A549 (cell line): ENCODE data around the gene RIMKLA. TPM values are rescaled to one million over a fixed set of nuclear protein-coding genes. Genes with fewer than 3 reads are reported as not detected.

ENCODE experiments used
- ATAC-seq, 2 experiments: fragments of 200-7000 bp in 1 of 2; fragments of >200 bp in 1 of 2; cut with Nextera tagmentation in 1 of 2; cut with Tn5 transposase in 1 of 2; 3 replicates each; pipeline versions ENCODE4 v1.8.0 to v1.9.1; 2018 to 2020; ENCODE audit warnings: mild to moderate bottlenecking in 1 of 2, moderate library complexity in 1 of 2
- CTCF ChIA-PET: fragments of 300-600 bp; sonication (Branson Sonifier 250); formaldehyde crosslinking; extraction: SDS; loops from one replicate; lab custom pipeline; 2021; ENCODE audit warnings: antibody characterized with exemption, inconsistent platforms; lab: Yijun Ruan, JAX
- POLR2A ChIA-PET: fragments of 350-600 bp; formaldehyde crosslinking; extraction: SDS; loops from one replicate; lab custom pipeline; 2021; ENCODE audit warnings: antibody characterized with exemption, inconsistent platforms; lab: Yijun Ruan, JAX
- DNase-seq, 2 experiments: peaks; one replicate each; pipeline versions ENCODE4 v3.0.0 to v3.0.0-alpha.2; 2011 to 2016; ENCODE audit warnings: low read depth in 1 of 2, low spot score in 1 of 2
- FAIRE-seq: peaks from 2 replicates; lab custom pipeline; 2011; peaks lifted over from hg19 to GRCh38; lab: Jason Lieb, UNC
- H3K27ac ChIP-seq, 2 experiments: fragments of >200 bp; sonication (Bioruptor Twin); formaldehyde crosslinking; 3 replicates each; pipeline ENCODE4 v1.5.1; 2016 to 2017
- H3K4me1 ChIP-seq: fragments of >200 bp; sonication (Bioruptor Twin); formaldehyde crosslinking; 3 replicates; pipeline ENCODE4 v1.6.1; 2016
- H3K4me2 ChIP-seq: fragments of >200 bp; sonication (Bioruptor Twin); formaldehyde crosslinking; 3 replicates; pipeline ENCODE4 v1.6.1; 2016
- H3K4me3 ChIP-seq: fragments of >200 bp; sonication (Bioruptor Twin); formaldehyde crosslinking; 3 replicates; pipeline ENCODE4 v1.5.1; 2016
- H3K9me3 ChIP-seq: fragments of >200 bp; sonication (Bioruptor Twin); formaldehyde crosslinking; 3 replicates; pipeline ENCODE4 v1.6.1; 2016
- CBX2 ChIP-seq: fragments of 200-600 bp; sonication (generic); IDR thresholded peaks from 2 replicates; pipeline ENCODE4 v1.6.1; 2016; ENCODE audit warnings: low read depth, mild to moderate bottlenecking, borderline replicate concordance
- CBX8 ChIP-seq: fragments of 200-600 bp; sonication (generic); IDR thresholded peaks from 2 replicates; pipeline ENCODE4 v1.6.1; 2016
- CEBPB ChIP-seq, 2 experiments: fragments of >200 bp in 1 of 2; sonication (Bioruptor Twin) in 1 of 2; formaldehyde crosslinking in 1 of 2; IDR thresholded peaks; 2 replicates each; pipeline ENCODE4 v1.6.1; 2012 to 2016
- EHF ChIP-seq: fragments of 250-450 bp; sonication (Bioruptor Pico); IDR thresholded peaks from 2 replicates; pipeline ENCODE4 v1.5.0; 2020; ENCODE audit warnings: mild to moderate bottlenecking
- EP300 ChIP-seq, 2 experiments: fragments of >200 bp; sonication (Bioruptor Twin); formaldehyde crosslinking; IDR thresholded peaks; 2 replicates in 1 of 2; 3 replicates in 1 of 2; pipeline ENCODE4 v1.6.1; 2016 to 2017
- ESRRA ChIP-seq: fragments of 150-350 bp; IDR thresholded peaks from 2 replicates; pipeline ENCODE4 v1.6.1; 2014; ENCODE audit warnings: mild to moderate bottlenecking, low read length, borderline replicate concordance
- FOSB ChIP-seq: fragments of 250-450 bp; sonication (Bioruptor Pico); IDR thresholded peaks from 2 replicates; pipeline ENCODE4 v1.5.0; 2020; ENCODE audit warnings: mild to moderate bottlenecking, moderate library complexity
- FOSL2 ChIP-seq, 2 experiments: fragments of 450-650 bp in 1 of 2; fragments of >200 bp in 1 of 2; sonication (Bioruptor Twin) in 1 of 2; formaldehyde crosslinking; IDR thresholded peaks; 2 replicates each; pipeline versions ENCODE4 v1.5.0 to v1.6.1; 2016 to 2020; ENCODE audit warnings: mild to moderate bottlenecking in 1 of 2, moderate library complexity in 1 of 2
- HDAC2 ChIP-seq: fragments of 200-600 bp; sonication (generic); IDR thresholded peaks from 2 replicates; pipeline ENCODE4 v1.6.1; 2016
- HEYL ChIP-seq: fragments of 250-450 bp; sonication (Bioruptor Pico); IDR thresholded peaks from 2 replicates; pipeline ENCODE4 v1.8.0; 2021; ENCODE audit warnings: mild to moderate bottlenecking, moderate library complexity
- JUN ChIP-seq, 2 experiments: fragments of >200 bp; sonication (Bioruptor Twin); formaldehyde crosslinking; IDR thresholded peaks; 2 replicates in 1 of 2; 3 replicates in 1 of 2; pipeline ENCODE4 v1.6.1; 2016 to 2017
- MAFK ChIP-seq: fragments of 450-650 bp; IDR thresholded peaks from 2 replicates; pipeline ENCODE4 v1.6.1; 2014; ENCODE audit not compliant: partially characterized antibody
- NFE2L2 ChIP-seq: fragments of 150-350 bp; conservative IDR thresholded peaks from 2 replicates; pipeline ENCODE4 v1.6.1; 2014; ENCODE audit warnings: low read length
- RFX5 ChIP-seq: fragments of 450-650 bp; IDR thresholded peaks from 2 replicates; pipeline ENCODE4 v1.7.1; 2014; ENCODE audit warnings: antibody characterized with exemption, mild to moderate bottlenecking, moderate library complexity
- SREBF2 ChIP-seq: fragments of 450-650 bp; IDR thresholded peaks from 2 replicates; pipeline ENCODE4 v1.6.1; 2014; ENCODE audit warnings: mild to moderate bottlenecking, moderate library complexity
- ZC3H11A ChIP-seq: fragments of 450-650 bp; IDR thresholded peaks from 2 replicates; pipeline ENCODE4 v1.6.1; 2014; ENCODE audit warnings: antibody characterized with exemption, mild to moderate bottlenecking
- WGBS: methylation state at CpG from one replicate; pipeline ENCODE4 v1.1.6; 2017; ENCODE audit errors: missing lambda C conversion rate; 5-methylcytosine and 5-hydroxymethylcytosine counted together
- polyA plus RNA-seq, 4 experiments: library from polyadenylated mRNA; depleted of rRNA in 3 of 4; stranded (reverse); fragments of >200 nt; fragmentation: RNase III in 1 of 4; extraction: RNeasy Plus Mini Kit Qiagen cat#74134 plus additional on column Dnase treatment in 1 of 4; gene quantifications; 2 replicates in 3 of 4; 3 replicates in 1 of 4; pipeline ENCODE4 v1.2.3, GENCODE V29; 2011 to 2017
- TF ChIP-seq, protein P1 (sequence below): IDR thresholded peaks from 2 replicates; pipeline ENCODE4 v1.6.1; 2012
- TF ChIP-seq, protein P2 (sequence below): fragments of 250-450 bp; sonication (Bioruptor Pico); IDR thresholded peaks from 2 replicates; pipeline ENCODE4 v1.5.0; 2020; ENCODE audit warnings: low read depth, mild to moderate bottlenecking, moderate library complexity
- TF ChIP-seq, protein P3 (sequence below): fragments of >200 bp; sonication (Bioruptor Twin); formaldehyde crosslinking; IDR thresholded peaks from 2 replicates; pipeline ENCODE4 v1.6.1; 2016

The RIMKLA gene
- polyA plus RNA-seq, 2 of the 4 experiments (the other 2 are of a cell fraction) = 0.35 to 1.7 TPM

DNA sequence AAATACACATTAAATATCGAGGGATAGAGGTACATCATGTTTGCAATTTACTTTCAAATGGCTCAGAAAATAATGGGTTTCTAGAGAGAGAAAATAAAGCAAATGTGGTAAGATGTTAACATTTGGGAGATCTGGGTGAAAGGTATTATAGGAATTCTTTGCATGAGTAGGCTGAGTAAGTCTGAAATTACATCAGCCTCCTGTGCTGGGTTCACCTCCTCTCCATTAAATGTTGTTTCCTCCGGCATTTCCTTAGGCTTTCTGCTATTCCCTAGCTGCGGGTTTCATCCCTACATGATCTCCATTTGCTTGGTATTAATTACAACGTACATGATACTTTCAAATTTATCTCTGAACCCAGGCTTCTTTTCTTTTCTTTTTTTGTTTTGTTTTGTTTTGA is 43.6 kb downstream of the RIMKLA start:
- H3K9me3 ChIP-seq = no peaks in the 10 kb centered on the region
- DNase-seq = no peak
- POLR2A ChIA-PET = no interaction called here
- WGBS = 70% methylated on average over 4 of the region's 4 CpGs
- CTCF ChIA-PET = no interaction called here
- TF ChIP-seq FOSB (CRISPR knock-in tag) (no peak), CBX2 (no peak)
- TF ChIP-seq, all 56 proteins: peak for 0
- Histone ChIP-seq H3K4me3 (no peak overlapping the region), H3K27ac (no peak overlapping the region), H3K4me2 (no peak overlapping the region), H3K4me1 (no peaks in the 10 kb centered on the region)
- no peak for ATAC-seq
- no peak for FAIRE-seq

DNA sequence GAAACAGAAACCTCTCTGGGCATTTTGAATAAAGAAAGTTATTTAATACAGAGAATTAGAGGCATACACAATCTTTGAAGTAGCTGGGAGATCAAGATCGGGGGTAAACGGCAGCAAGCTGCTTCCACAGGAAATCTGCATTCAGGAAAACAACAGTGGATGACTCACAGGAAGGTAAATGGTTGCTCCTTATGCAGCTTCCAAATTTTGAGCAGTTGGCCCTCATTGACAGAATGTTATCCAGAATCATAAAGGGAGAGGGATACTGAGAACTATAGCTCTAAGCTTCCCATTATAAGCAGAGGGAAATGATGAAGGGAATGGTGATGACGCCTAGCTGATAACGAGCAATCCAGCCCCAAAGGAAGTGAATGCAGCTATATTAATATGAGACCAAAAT is 46.6 kb downstream of the RIMKLA start:
- FAIRE-seq (no peak), ATAC-seq (no peak), DNase-seq (no peak)
- ChIA-PET POLR2A (no interaction called here), CTCF (interaction anchor here (0.9 kb wide), 1 partner anchor 10 kb away, joined by 3 read pairs; no protein-coding TSS in a partner anchor)
- H3K4me3 ChIP-seq = no peak overlapping the region
- H3K27ac ChIP-seq = no peak overlapping the region
- no peaks in the 10 kb centered on the region for H3K9me3 ChIP-seq
- no peak overlapping the region for H3K4me2 ChIP-seq
- WGBS = 84% methylated on average over 4 of the region's 4 CpGs
- TF ChIP-seq, protein P1, sequence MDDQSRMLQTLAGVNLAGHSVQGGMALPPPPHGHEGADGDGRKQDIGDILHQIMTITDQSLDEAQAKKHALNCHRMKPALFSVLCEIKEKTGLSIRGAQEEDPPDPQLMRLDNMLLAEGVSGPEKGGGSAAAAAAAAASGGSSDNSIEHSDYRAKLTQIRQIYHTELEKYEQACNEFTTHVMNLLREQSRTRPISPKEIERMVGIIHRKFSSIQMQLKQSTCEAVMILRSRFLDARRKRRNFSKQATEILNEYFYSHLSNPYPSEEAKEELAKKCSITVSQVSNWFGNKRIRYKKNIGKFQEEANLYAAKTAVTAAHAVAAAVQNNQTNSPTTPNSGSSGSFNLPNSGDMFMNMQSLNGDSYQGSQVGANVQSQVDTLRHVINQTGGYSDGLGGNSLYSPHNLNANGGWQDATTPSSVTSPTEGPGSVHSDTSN = no peak
- TF ChIP-seq CEBPB (IDR thresholded peaks at IDR 0.05) (no peak), SREBF2 (no peak), EP300 (IDR thresholded peaks at IDR 0.05) (no peak), ZC3H11A (no peak), MAFK (no peak), CBX8 (no peak), HDAC2 (no peak), FOSL2 (IDR thresholded peaks at IDR 0.05) (no peak), FOSL2 (CRISPR knock-in tag; IDR thresholded peaks at IDR 0.05) (no peak)
- TF ChIP-seq, protein P2, sequence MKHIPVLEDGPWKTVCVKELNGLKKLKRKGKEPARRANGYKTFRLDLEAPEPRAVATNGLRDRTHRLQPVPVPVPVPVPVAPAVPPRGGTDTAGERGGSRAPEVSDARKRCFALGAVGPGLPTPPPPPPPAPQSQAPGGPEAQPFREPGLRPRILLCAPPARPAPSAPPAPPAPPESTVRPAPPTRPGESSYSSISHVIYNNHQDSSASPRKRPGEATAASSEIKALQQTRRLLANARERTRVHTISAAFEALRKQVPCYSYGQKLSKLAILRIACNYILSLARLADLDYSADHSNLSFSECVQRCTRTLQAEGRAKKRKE (CRISPR knock-in tag) = no peak
- H3K4me1 ChIP-seq = no peaks in the 10 kb centered on the region

DNA sequence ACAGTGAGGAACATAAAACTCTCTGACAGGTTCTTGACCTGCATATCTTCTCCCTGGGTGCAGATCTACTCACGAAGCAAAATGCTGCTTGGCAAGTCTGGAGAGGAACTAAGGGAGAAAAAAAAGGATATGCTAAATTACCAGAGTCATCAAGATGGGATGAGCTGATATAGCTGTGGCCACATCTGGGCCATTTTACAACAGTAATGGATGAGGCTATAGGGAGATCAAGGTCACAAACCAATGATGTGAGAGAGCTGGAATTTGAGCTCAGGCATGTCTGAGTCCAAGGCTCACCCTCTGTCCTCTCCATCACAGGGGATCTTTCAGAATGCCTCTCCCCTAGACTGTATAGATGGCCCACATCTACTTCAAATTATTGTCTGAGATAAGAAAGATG is 49.0 kb downstream of the RIMKLA start:
- no peak for FAIRE-seq
- TF ChIP-seq JUN (IDR thresholded peaks at IDR 0.05) (no peak), CEBPB (IDR thresholded peaks at IDR 0.05) (no peak), RFX5 (no peak), ESRRA (no peak)
- TF ChIP-seq, protein P3, sequence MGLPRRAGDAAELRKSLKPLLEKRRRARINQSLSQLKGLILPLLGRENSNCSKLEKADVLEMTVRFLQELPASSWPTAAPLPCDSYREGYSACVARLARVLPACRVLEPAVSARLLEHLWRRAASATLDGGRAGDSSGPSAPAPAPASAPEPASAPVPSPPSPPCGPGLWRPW = no peak
- no peak overlapping the region for H3K4me3 ChIP-seq
- ATAC-seq = no peak
- DNase-seq = no peak
- H3K4me2 ChIP-seq = no peak overlapping the region
- ChIA-PET POLR2A (no interaction called here), CTCF (interaction anchor here (0.6 to 0.9 kb wide), 2 partner anchors 282 to 294 kb away, joined by 3 read pairs; no protein-coding TSS in a partner anchor)
- no peak overlapping the region for H3K27ac ChIP-seq
- no peaks in the 10 kb centered on the region for H3K9me3 ChIP-seq
- WGBS = 79% methylated on average over 1 of the region's 1 CpG
- no peaks in the 10 kb centered on the region for H3K4me1 ChIP-seq

DNA sequence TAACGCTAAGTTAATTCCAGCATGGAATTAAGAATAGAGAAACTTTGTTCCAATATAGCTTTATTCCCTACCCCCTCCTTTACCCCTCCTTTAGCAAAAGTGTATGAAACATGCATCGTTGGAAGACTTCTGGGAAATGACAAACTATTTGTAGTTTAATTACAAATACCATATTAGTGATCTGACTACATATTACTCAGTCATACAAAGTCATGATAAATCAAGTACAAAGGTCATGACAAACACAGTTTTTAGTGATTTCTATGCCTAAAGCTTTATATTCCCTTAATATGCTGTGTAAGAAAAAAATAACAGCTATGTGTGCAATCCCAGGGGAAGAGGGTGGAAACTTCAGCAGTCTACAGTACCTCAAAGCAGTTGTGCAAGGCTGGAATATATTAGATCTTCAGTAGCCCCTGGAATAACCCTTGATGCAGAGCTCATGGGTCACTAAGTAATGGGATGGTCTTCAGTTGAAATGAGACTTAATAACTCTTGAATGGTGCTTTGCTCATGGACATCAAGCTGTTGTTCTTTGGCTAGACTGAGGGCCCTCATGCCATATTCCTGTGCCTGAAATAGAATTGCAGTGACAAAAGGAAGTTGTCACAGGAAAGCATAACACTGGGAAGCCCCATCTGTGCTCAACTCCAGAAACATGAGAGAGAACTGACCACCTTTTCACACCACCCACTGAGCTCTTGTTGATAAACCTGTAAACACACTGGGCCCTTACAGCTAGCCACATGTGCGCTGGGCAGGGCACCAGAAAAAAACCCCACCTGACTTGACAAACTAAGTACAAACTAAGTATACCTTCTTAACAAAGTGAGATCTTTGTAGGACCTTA is 49.9 kb downstream of the RIMKLA start:
- Histone ChIP-seq H3K4me1 (no peaks in the 10 kb centered on the region), H3K4me3 (no peak overlapping the region), H3K4me2 (no peak overlapping the region), H3K9me3 (no peaks in the 10 kb centered on the region), H3K27ac (no peak overlapping the region)
- no peak for DNase-seq
- no peak for FAIRE-seq
- ChIA-PET POLR2A (no interaction called here), CTCF (interaction anchor here (0.9 kb wide), 1 partner anchor 283 kb away, joined by 3 read pairs; no protein-coding TSS in a partner anchor)
- no peak for ATAC-seq
- WGBS = 67% methylated on average over 3 of the region's 3 CpGs
- TF ChIP-seq NFE2L2 = no peak
- no peak for TF ChIP-seq EHF (CRISPR knock-in tag)
- no peak for TF ChIP-seq FOSL2 (IDR thresholded peaks at IDR 0.05)
- TF ChIP-seq FOSL2 (CRISPR knock-in tag; IDR thresholded peaks at IDR 0.05) = no peak
- no peak for TF ChIP-seq HEYL
